Esophagus muscularis mucosa (tissue), 4 donors: ENCODE measurements around the gene VPS13D. TPM values are rescaled to one million over a fixed set of nuclear protein-coding genes. Genes with fewer than 3 reads are reported as not detected.

Source experiments
- DNase-seq: peaks from one replicate; pipeline ENCODE4 v3.0.0-alpha.2; 2017; ENCODE audit errors: extremely low spot score
- H3K27ac ChIP-seq, 4 donors: fragments of 200-600 bp; sonication (generic); replicated peaks in 1 of 4; 1 replicate in 3 of 4; 2 replicates in 1 of 4; pipeline ENCODE4 v1.5.1; 2016 to 2019; ENCODE audit warnings: mild to moderate bottlenecking in 1 of 4
- H3K27me3 ChIP-seq, 4 donors: fragments of 200-600 bp; sonication (generic); one replicate each; pipeline versions ENCODE4 v1.5.1 to v1.6.0; 2016 to 2019
- H3K36me3 ChIP-seq, 4 donors: fragments of 200-600 bp; sonication (generic); one replicate each; pipeline ENCODE4 v1.5.1; 2016 to 2019
- H3K4me1 ChIP-seq, 4 donors: fragments of 200-600 bp; sonication (generic); one replicate each; pipeline ENCODE4 v1.5.1; 2016 to 2019
- H3K4me3 ChIP-seq, 4 donors: fragments of 200-600 bp; sonication (generic); 1 replicate in 2 of 4; 2 replicates in 2 of 4; pipeline ENCODE4 v1.5.1; 2016 to 2019; ENCODE audit warnings: mild to moderate bottlenecking in 4 of 4, moderate library complexity in 1 of 4
- H3K9me3 ChIP-seq, 4 donors: fragments of 200-600 bp; sonication (generic); 1 replicate in 3 of 4; 2 replicates in 1 of 4; pipeline ENCODE4 v1.5.1; 2016 to 2019
- CTCF ChIP-seq, 3 experiments: fragments of 200-600 bp in 2 of 3; fragments of 450-650 bp in 1 of 3; sonication (generic) in 2 of 3; IDR thresholded peaks; one replicate each; pipeline ENCODE4 v1.5.1; 2017 to 2019; ENCODE audit warnings: antibody characterized with exemption in 3 of 3, mild to moderate bottlenecking in 2 of 3, moderate library complexity in 1 of 3
- EP300 ChIP-seq: sonication (generic); formaldehyde crosslinking; IDR thresholded peaks from one replicate; pipeline ENCODE4 v1.6.1; 2017; ENCODE audit warnings: antibody characterized with exemption
- POLR2A ChIP-seq: fragments of 450-650 bp; IDR thresholded peaks from one replicate; pipeline ENCODE4 v1.6.1; 2017; ENCODE audit warnings: antibody characterized with exemption, moderate library complexity, mild to moderate bottlenecking, low read depth
- POLR2AphosphoS5 ChIP-seq, 2 donors: sonication (generic); formaldehyde crosslinking; IDR thresholded peaks; one replicate each; pipeline ENCODE4 v1.6.1; 2017; ENCODE audit warnings: antibody characterized with exemption in 2 of 2
- WGBS: methylation state at CpG from one replicate; pipeline ENCODE4 v1.1.5; 2018; 5-methylcytosine and 5-hydroxymethylcytosine counted together
- intact Hi-C: fragments of 100-400 bp; cut with DNase I; formaldehyde crosslinking; loops from one replicate; pipeline ENCODE4 v1.15.1; 2023
- total RNA-seq, 4 donors: library from RNA; depleted of rRNA; stranded (reverse); fragments of >200 nt; gene quantifications; one replicate each; pipeline versions ENCODE4 v1.1.0 to v1.2.1, GENCODE V29; 2016

Gene VPS13D
- total RNA-seq, 4 donors from 2014 or later, result 67.8 to 93.3 (median 85.4) TPM

- H3K4me3 ChIP-seq, result no peak overlapping the region
- peak overlapping the region; percentile 72 to 84 (median 78) for H3K27ac ChIP-seq
- intact Hi-C loops, result loop anchor here (5.0 kb wide), 1 partner anchor 211 kb away; the partner anchor contains the start of gene DHRS3
- no peaks in the 10 kb centered on the region for H3K27me3 ChIP-seq
- H3K36me3 ChIP-seq, result peaks cover 4 to 40% (median 20%) of the 10 kb centered on the region in 4 donors
- 35% methylated on average over 8 of the region's 8 CpGs for whole genome bisulfite sequencing
- no peaks in the 10 kb centered on the region for H3K9me3 ChIP-seq
- TF ChIP-seq POLR2A (no peak), POLR2AphosphoS5 (IDR thresholded peaks at IDR 0.05) (peak in 1 of 2 donors; percentile 40)
- peaks cover 40 to 82% (median 75%) of the 10 kb centered on the region in 4 donors for H3K4me1 ChIP-seq
- DNase-seq, result no peak
Measured at GRCh38 chr1:12406211-12407021, 176.6 kb downstream of the VPS13D start.

GRCh38 chr1:12407050-12407961 is 177.5 kb downstream of the VPS13D start:
- DNase-seq, result no peak
- Histone ChIP-seq H3K27me3 (no peaks in the 10 kb centered on the region), H3K9me3 (no peaks in the 10 kb centered on the region), H3K4me3 (no peak overlapping the region), H3K36me3 (peaks cover 4 to 32% (median 20%) of the 10 kb centered on the region in 4 donors), H3K27ac (peak overlapping the region; percentile 72 to 84 (median 78)), H3K4me1 (peaks cover 40 to 73% (median 66%) of the 10 kb centered on the region in 4 donors)
- TF ChIP-seq EP300 (no peak), POLR2AphosphoS5 (IDR thresholded peaks at IDR 0.05) (peak in 1 of 2 donors; percentile 35), CTCF (IDR thresholded peaks at IDR 0.05) (peak; percentile 47 to 50 (median 50))
- WGBS, result 50% methylated on average over 8 of the region's 8 CpGs
- intact Hi-C loops, result loop anchor here (5.0 kb wide), 1 partner anchor 210 kb away; the partner anchor contains the start of gene DHRS3

GRCh38 chr1:12407962-12408454 is 178.2 kb downstream of the VPS13D start:
- H3K4me1 ChIP-seq, result peaks cover 40 to 66% (median 59%) of the 10 kb centered on the region in 4 donors
- H3K27ac ChIP-seq, result peak overlapping the region; percentile 72 to 84 (median 78)
- TF ChIP-seq POLR2AphosphoS5 (IDR thresholded peaks at IDR 0.05) (no peak), CTCF (IDR thresholded peaks at IDR 0.05) (no peak), EP300 (no peak), POLR2A (no peak)

GRCh38 chr1:12408662-12409061 is 178.8 kb downstream of the VPS13D start:
- intact Hi-C loops, result loop anchor here (5.0 kb wide), 1 partner anchor 209 kb away; the partner anchor contains the start of gene DHRS3
- Histone ChIP-seq H3K9me3 (no peaks in the 10 kb centered on the region), H3K27ac (peak overlapping the region; percentile 72 to 84 (median 78)), H3K4me1 (peaks cover 40 to 62% (median 56%) of the 10 kb centered on the region in 4 donors), H3K36me3 (peaks cover 0 to 20% (median 15%) of the 10 kb centered on the region in 4 donors), H3K27me3 (no peaks in the 10 kb centered on the region), H3K4me3 (no peak overlapping the region)
- 59% methylated on average over 1 of the region's 1 CpG for WGBS
- TF ChIP-seq CTCF (IDR thresholded peaks at IDR 0.05), result no peak
- TF ChIP-seq POLR2AphosphoS5 (IDR thresholded peaks at IDR 0.05), result no peak
- TF ChIP-seq POLR2A, result no peak
- TF ChIP-seq EP300, result no peak
- no peak for DNase-seq

More at GRCh38 chr1:12407962-12408454, 178.2 kb downstream of the VPS13D start:
- Histone ChIP-seq H3K36me3 (peaks cover 3 to 25% (median 17%) of the 10 kb centered on the region in 4 donors), H3K9me3 (no peaks in the 10 kb centered on the region), H3K4me3 (no peak overlapping the region), H3K27me3 (no peaks in the 10 kb centered on the region)
- intact Hi-C loops, result loop anchor here (5.0 kb wide), 1 partner anchor 209 kb away; the partner anchor contains the start of gene DHRS3
- WGBS, result 61% methylated on average over 5 of the region's 5 CpGs
- DNase-seq, result no peak
